ENCODE results near the gene PPME1. TPM values are rescaled to one million over a fixed set of nuclear protein-coding genes. Genes with fewer than 3 reads are reported as not detected.

Gene PPME1
- total RNA-seq, 1 experiment from 2014 or later: 68.3 TPM

- no peak overlapping the region for H3K9ac ChIP-seq (ENCODE audit: low read length)
- no TSS peak for BruUV-seq (replicated peaks)
- intact Hi-C loops (cut with micrococcal nuclease): no loop called here
- no peaks in the 10 kb centered on the region for H3K79me2 ChIP-seq (ENCODE audit: insufficient read depth, low read length)
- TF ChIP-seq POLR2A (IDR thresholded peaks at IDR 0.05; ENCODE audit: borderline replicate concordance, extremely low read depth, insufficient read depth, insufficient read length): no peak
- TF ChIP-seq CBX3 (IDR thresholded peaks at IDR 0.05; ENCODE audit: low read depth): no peak
- TF ChIP-seq JUND (IDR thresholded peaks at IDR 0.05): no peak
- no peak for TF ChIP-seq TCF7L2 (IDR thresholded peaks at IDR 0.05; ENCODE audit: borderline replicate concordance, extremely low read depth, insufficient read depth, insufficient read length)
- TF ChIP-seq ZNF274 (IDR thresholded peaks at IDR 0.05; ENCODE audit: low read depth, low read length): no peak
- no peak for TF ChIP-seq SRF (IDR thresholded peaks at IDR 0.05; ENCODE audit: low read depth)
- TF ChIP-seq POLR2AphosphoS5 (IDR thresholded peaks at IDR 0.05; ENCODE audit: low read depth, low read length): no peak
- TF ChIP-seq EZH2 (IDR thresholded peaks at IDR 0.05): no peak
- no peak for TF ChIP-seq CEBPB (IDR thresholded peaks at IDR 0.05; ENCODE audit: low read depth)
- H3K27ac ChIP-seq (ENCODE audit: low read depth, low read length): no peak overlapping the region
- DNase-seq (ENCODE audit: low read depth, low spot score): no peak
- H3K9me3 ChIP-seq (ENCODE audit: control insufficient read depth in 1 of 2, insufficient read depth in 1 of 2, low read depth in 1 of 2, low read length in 2 of 2): no peaks in the 10 kb centered on the region
- no peaks in the 10 kb centered on the region for H4K20me1 ChIP-seq (ENCODE audit: insufficient read depth)
- CTCF ChIA-PET: no interaction called here
- RAD21 ChIA-PET (ENCODE audit: low non-redundant PET in 1 of 2, low total read pairs in 2 of 2, uncharacterized antibody in 2 of 2, unreplicated experiment in 2 of 2): no interaction called here
- POLR2A ChIA-PET: no interaction called here
- H2AFZ ChIP-seq (ENCODE audit: low read depth, low read length, poor library complexity, severe bottlenecking): no peak overlapping the region
- H3K4me3 ChIP-seq (replicated peaks in 1 of 2; ENCODE audit: low read depth in 1 of 2, low read length in 2 of 2): no peak overlapping the region
- H3K4me2 ChIP-seq (ENCODE audit: low read length): no peak overlapping the region
- no peaks in the 10 kb centered on the region for H3K4me1 ChIP-seq (ENCODE audit: control insufficient read depth in 1 of 2, insufficient read depth in 2 of 2, low read length in 2 of 2)
- no peaks in the 10 kb centered on the region for H3K9me2 ChIP-seq (ENCODE audit: insufficient read depth)
- H3K36me3 ChIP-seq (ENCODE audit: control insufficient read depth in 1 of 2, insufficient read depth in 2 of 2, low read length in 2 of 2): peaks cover 2 to 9% of the 10 kb centered on the region in 2 experiments; a peak in 3 of 4 replicates
- no peaks in the 10 kb centered on the region for H3K27me3 ChIP-seq (ENCODE audit: insufficient read depth, low read length)
- no peak for ATAC-seq
Observed at GRCh38 chr11:74212533-74212932, 41.4 kb downstream of the PPME1 start.

- H3K79me2 ChIP-seq (ENCODE audit: insufficient read depth, low read length): 0 out of 2 replicates have a peak, but pooled peaks cover 5% of the 10 kb centered on the region
- peaks cover 5% of the 10 kb centered on the region; the same call in 1 of the 2 replicates for H4K20me1 ChIP-seq (ENCODE audit: insufficient read depth)
- no peaks in the 10 kb centered on the region for H3K27me3 ChIP-seq (ENCODE audit: insufficient read depth, low read length)
- BruUV-seq (replicated peaks): no TSS peak
- H3K4me3 ChIP-seq (replicated peaks in 1 of 2; ENCODE audit: low read depth in 1 of 2, low read length in 2 of 2): no peak overlapping the region
- ChIA-PET CTCF (interaction anchor here (0.6 kb wide), 1 partner anchor 38 kb away, joined by 3 read pairs; no protein-coding TSS in a partner anchor), RAD21 (ENCODE audit: low non-redundant PET in 1 of 2, low total read pairs in 2 of 2, uncharacterized antibody in 2 of 2, unreplicated experiment in 2 of 2) (no interaction called here), POLR2A (no interaction called here)
- intact Hi-C loops (cut with micrococcal nuclease): no loop called here
- H3K27ac ChIP-seq (ENCODE audit: low read depth, low read length): no peak overlapping the region
- H3K4me2 ChIP-seq (ENCODE audit: low read length): no peak overlapping the region
- no peaks in the 10 kb centered on the region for H3K9me2 ChIP-seq (ENCODE audit: insufficient read depth)
- H3K36me3 ChIP-seq (ENCODE audit: control insufficient read depth in 1 of 2, insufficient read depth in 2 of 2, low read length in 2 of 2): 0 out of 4 replicates have a peak, but pooled peaks cover 0 to 8% of the 10 kb centered on the region in 2 experiments
- ATAC-seq: no peak
- TF ChIP-seq EZH2phosphoT487 (IDR thresholded peaks at IDR 0.05; ENCODE audit: borderline replicate concordance): no peak
- TF ChIP-seq JUND (IDR thresholded peaks at IDR 0.05): no peak
- TF ChIP-seq SP1 (IDR thresholded peaks at IDR 0.05; ENCODE audit: low read depth): no peak
- TF ChIP-seq ZNF274 (IDR thresholded peaks at IDR 0.05; ENCODE audit: low read depth, low read length): no peak
- TF ChIP-seq ZBTB33 (IDR thresholded peaks at IDR 0.05; ENCODE audit: extremely low read depth, insufficient replicate concordance, low read length): no peak
- TF ChIP-seq, protein P1, sequence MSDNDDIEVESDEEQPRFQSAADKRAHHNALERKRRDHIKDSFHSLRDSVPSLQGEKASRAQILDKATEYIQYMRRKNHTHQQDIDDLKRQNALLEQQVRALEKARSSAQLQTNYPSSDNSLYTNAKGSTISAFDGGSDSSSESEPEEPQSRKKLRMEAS (IDR thresholded peaks at IDR 0.05): no peak
- no peak for TF ChIP-seq FOSL1 (IDR thresholded peaks at IDR 0.05; ENCODE audit: low read depth)
- no peak for TF ChIP-seq SRF (IDR thresholded peaks at IDR 0.05; ENCODE audit: low read depth)
- TF ChIP-seq CEBPB (IDR thresholded peaks at IDR 0.05; ENCODE audit: low read depth): no peak
- TF ChIP-seq TCF7L2 (IDR thresholded peaks at IDR 0.05; ENCODE audit: borderline replicate concordance, extremely low read depth, insufficient read depth, insufficient read length): no peak
- no peak for TF ChIP-seq POLR2AphosphoS5 (IDR thresholded peaks at IDR 0.05; ENCODE audit: low read depth, low read length)
- no peak for TF ChIP-seq RAD21 (IDR thresholded peaks at IDR 0.05; ENCODE audit: low read depth)
- TF ChIP-seq, protein P2, sequence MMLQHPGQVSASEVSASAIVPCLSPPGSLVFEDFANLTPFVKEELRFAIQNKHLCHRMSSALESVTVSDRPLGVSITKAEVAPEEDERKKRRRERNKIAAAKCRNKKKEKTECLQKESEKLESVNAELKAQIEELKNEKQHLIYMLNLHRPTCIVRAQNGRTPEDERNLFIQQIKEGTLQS (IDR thresholded peaks at IDR 0.05): no peak
- TF ChIP-seq SIN3A (IDR thresholded peaks at IDR 0.05; ENCODE audit: low read depth): no peak
- H2AFZ ChIP-seq (ENCODE audit: low read depth, low read length, poor library complexity, severe bottlenecking): no peak overlapping the region
- H3K4me1 ChIP-seq (ENCODE audit: control insufficient read depth in 1 of 2, insufficient read depth in 2 of 2, low read length in 2 of 2): no peaks in the 10 kb centered on the region
- H3K9me3 ChIP-seq (ENCODE audit: control insufficient read depth in 1 of 2, insufficient read depth in 1 of 2, low read depth in 1 of 2, low read length in 2 of 2): no peaks in the 10 kb centered on the region
- DNase-seq (ENCODE audit: low read depth, low spot score): no peak
- H3K9ac ChIP-seq (ENCODE audit: low read length): no peak overlapping the region
Observed at GRCh38 chr11:74220376-74220775, 49.3 kb downstream of the PPME1 start.
